GF-D8 (cell line): Measurements from ENCODE around the gene ARHGAP15.

Experiments
- DNase-seq: peaks from one replicate; lab custom pipeline; 2025; lab: John Stamatoyannopoulos, UW

Gene ARHGAP15

DNA sequence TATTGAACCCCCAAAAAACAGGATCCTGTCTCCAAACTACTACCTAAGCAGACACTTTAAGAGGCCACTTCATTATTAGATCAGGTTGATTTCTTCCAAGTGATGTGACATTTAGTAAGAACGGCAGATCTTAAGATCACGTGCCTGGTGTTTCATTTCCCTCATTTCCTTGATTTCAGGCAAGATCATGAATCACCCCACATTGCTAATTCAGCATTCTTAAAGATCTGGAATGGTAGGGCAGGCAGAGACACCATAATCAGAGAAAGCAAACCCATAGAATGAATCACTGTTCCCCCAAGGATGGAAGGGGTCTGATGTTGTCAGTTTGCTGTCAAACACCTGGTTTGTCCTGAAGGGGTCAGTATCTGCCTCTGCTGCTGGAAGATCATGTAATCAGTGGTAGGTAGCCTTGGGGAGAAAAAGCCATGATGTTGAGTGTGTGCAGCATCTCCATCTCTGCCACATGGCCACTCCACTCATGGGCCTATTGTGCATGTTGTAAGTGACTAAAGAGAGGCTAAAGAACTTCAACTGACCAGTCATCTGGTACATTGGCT, 133.9 kb downstream of the ARHGAP15 start:
- no peak for DNase-seq

DNA sequence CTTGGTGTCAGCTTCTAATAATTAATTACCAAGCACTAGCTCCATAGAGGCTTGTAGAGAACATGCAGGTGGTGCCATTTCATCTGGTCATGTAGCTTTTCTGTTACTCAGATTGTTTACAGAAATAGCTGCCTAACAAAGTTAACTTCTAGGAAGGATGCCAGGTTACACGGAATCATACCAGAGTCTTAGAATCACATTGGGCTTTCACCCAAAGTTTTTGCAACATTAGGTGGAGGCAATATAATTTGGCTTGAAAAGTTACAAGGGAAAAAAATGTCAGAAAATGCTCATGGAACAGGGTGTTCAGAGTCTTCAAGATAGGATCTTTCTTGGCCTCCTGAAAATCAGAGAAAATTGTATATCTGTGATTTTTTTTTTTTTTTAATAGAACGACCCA, 135.6 kb downstream of the ARHGAP15 start:
- no peak for DNase-seq

DNA sequence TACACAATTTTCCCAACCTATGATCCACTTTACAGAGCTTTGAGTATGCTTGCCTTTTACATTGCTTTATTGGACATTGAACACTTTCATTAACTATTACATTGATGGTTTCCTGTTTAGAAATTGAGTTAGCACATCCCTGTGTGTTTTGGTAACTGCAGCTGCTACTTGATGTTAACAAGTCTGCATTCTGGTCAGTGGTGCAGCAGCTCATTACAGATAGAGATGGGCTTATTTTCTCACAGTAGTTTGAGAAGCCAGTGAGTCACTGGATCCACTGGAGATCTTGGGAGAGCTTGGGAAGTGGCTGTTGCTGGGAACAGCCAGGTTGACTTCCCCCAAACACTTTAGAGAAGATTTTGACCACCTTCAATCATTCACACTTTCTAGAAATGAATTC, 150.5 kb downstream of the ARHGAP15 start:
- no peak for DNase-seq

DNA sequence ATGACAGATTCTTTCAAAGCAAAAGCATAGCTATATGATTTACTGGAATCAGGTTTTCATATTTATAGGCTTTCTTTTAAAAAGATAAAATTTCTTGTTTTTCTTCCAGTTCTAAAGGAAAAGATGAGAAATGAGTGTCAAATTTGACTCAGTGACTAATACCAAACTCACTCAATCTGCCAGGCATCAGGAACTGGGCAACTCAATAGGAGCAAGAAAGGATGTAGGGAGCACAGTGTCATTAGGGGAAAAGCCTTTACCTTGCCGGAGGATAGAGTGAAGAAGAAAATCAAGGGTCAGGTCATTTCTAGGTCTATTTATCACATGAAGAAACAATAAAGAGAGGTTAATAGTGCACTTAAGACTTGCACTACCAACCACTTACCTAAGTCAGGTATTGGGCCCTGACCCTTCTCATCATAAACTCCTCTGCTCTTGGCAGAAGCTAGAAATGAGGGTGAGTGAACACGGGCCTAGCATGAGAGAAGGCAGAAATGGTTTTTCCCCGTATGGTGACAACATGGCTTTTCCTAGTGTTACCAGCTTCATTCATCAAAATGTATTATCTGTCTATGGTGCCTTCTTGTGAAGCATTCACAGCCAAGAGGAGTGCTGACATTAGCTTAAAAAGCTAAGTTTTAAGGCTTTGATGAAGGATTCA, 151.0 kb downstream of the ARHGAP15 start:
- DNase-seq, result no peak

DNA sequence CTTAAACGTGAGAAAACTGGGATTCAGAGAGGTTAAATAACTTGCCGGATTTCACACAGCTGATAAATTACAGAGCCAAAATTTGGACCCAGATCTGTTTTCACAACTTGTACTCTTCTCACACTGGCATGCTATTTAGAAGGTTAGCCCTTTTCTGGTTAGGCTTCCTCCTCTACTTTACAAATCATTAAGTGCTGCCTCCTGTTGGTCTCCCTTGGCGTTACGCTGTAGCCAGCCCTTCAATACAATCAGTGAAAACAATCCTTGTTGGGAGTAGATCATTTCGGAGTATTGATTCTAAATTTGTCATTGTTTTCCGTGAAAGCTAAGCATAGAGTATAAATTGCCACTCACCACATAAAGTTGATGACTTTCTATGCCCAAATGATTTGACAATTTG, 153.5 kb downstream of the ARHGAP15 start:
- DNase-seq, result no peak

DNA sequence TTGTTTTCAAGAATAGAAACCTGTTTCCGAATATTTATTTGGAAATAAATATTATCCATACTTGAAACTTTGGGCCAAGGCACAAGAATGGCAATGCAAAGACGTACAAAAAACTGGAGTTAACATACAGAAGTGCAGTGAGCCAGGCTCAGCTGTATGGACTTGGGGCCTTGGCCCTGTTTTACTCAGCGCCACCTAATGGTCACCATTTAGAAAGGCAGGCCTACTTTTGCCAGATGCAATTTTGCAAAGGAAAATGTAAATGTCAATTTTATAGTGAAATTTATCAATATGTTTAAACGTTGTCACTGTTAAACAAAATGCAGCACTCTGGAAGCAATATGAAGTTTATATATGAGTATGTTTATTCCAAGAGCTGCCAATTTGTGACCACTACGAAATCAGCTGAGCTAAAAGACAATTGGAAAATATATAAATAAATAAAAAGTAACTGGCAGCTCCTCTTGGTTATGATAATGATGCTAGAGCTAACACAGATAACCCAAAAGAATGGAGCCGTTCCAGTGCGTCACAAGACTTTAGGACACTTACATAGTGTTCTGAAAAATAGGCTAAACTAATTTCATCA, 155.0 kb downstream of the ARHGAP15 start:
- peak; percentile 10 for DNase-seq

DNA sequence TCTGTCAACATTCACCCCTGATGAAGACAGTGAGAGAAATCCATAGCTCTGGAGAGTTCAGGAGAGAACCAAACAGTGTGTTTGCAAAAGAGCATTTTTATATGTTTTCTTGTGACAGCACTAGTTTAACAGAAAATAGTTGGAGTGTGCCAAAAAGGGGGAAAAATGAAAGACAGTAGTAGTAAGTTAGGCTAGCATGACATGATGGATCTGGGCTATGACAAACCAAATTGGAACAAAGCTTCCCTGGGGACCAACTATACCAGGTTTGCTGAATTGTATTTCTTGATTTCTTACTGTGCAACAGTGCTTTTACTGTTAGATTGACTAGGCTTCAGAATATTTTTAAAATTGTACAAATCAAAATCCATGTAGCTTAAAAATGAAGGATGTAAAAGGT, 159.8 kb downstream of the ARHGAP15 start:
- no peak for DNase-seq

DNA sequence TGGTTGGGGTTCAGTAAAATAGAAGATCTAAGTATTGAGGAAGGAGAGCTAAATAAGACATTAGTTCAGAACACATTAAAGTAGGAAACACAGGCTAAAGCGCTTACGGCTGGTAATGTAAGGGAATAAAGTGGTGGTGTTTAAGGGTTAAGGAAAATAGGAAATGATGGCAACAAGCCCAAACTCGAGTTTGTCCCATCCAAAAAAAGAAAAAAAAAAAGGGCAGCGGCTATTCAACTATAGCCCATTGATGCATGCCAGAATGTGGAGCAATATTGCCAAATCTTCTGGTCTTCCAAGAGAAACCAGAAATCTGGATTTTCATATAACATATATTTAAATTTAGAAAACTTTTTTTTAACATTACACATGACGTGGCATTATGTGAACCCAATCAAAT, 161.0 kb downstream of the ARHGAP15 start:
- DNase-seq, result no peak

DNA sequence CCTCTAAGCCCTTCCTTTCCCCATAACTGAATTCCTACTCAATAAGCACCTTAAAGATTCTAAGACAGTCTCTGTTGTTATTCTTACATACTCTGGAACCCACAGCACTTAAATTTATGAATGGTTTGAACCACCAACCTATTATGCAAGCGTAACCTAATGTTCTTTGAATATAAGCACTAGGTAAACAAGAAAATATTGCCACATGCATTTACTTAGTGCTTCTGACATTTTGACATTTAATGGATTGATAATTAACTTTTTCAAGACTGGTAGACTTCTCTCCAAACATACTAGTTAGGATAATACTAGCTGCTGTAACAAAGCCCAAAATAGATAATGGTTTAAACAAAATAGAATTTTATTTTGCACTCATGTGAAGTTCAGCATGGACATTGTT, 164.8 kb downstream of the ARHGAP15 start:
- no peak for DNase-seq

DNA sequence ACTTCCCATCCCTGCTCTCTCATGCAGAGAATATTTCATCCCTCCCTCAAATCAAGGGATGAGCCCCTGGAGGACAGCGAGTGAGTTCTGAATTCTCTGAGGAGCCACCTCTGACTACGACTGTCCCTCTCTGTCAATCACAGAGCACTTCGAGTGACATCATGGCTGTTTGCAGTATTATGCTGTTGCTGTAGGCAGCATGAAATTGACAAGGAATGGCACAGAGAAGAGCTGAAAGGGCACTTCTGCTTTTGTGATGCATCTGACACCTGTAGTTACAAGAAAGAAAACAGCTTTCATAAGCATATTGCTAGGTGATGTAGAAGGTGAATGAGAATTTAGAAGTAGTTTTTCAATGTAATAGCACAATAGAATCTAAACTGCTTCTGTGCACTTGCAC, 166.9 kb downstream of the ARHGAP15 start:
- no peak for DNase-seq

DNA sequence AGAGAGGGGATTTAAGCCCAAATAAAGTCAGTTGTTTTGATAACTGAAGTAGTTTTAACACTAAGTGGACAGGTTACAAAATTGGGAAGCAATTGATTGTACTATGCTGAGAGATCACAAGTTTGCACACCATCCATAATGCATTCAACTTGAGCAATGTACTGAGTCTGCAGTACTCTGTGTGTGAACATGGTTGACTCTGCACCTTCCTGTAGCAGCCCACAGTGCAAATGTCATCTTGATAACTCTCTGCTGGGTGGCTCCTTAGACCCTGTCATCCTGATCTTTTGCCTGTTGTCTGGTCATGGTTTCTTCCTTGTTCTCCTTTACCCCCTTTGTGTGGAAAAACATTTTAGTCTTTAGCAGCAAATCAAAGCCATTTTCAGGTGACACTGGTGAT, 168.0 kb downstream of the ARHGAP15 start:
- DNase-seq, result no peak

DNA sequence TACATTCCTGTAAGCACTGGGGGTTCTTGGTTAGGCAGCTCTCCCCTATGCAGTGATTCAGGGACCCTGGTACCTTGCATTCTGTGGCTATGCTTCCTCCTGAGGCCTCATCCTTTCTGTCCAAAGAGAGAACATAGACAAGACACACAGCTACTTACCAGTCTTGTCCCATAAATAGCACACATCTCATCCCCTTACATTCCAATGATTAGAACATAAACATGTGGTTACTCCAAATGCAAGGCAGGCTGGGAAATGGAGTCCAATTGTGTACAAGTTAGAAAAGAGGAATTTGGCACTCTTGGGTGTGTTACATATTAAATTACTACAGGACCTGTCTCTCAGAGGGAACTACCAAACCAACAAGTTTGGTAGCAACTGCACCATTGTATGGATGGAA, 171.3 kb downstream of the ARHGAP15 start:
- DNase-seq, result no peak

DNA sequence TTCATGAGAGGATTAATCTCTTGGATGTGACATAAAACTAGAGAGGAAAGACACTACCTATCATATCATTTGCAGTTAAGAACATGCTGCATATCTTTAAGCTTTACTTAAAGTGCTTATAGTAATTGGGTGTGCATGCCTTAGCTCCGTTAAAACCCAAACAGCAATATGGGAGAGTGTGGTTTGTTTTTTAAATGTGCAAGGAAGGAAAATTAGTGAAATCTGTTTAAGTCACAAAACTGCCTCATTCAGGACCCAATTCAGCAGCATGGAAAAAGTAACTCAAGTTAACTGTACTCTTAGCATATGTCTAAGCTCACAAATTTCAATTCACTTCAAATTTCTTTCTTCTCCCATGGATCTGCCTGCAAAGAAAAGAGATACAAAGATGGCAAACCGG, 182.2 kb downstream of the ARHGAP15 start:
- DNase-seq, result no peak

DNA sequence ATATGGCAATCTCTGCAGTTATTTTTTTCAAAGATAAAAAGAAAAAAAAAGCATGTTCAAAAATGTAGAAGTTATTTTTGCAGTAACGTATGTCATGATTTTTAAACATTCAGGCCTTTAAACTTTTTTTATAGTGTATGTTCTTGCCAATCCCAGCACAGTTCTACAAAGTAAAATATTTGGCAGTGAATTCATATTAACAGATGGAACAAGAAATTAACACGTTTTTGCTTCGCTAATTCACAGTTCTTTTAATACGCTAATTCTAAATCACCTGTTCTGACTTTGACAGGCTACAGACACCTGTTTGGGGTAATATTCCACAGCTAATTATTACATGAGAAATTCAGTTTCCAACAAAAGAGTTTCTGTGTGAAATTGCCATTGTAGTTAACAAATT, 183.2 kb downstream of the ARHGAP15 start:
- no peak for DNase-seq

DNA sequence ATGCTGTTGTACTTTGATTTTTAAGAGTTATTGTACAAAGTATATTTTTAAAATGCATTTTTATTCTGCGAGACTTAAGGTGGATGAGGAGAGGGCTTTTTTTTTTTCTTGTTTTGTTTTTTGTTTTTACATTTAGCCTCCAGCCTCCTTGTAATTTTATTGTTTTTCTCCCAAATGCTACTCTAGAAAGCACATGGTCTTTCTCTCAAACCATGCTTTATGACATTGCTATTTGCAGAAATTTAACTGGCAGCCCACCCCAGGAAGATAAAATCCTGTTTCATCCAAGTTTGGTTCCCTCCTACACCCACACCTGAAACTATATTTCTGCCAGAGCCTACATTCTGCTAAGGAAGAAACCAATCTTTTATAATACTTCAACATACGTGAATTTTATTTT, 184.6 kb downstream of the ARHGAP15 start:
- DNase-seq, result no peak

DNA sequence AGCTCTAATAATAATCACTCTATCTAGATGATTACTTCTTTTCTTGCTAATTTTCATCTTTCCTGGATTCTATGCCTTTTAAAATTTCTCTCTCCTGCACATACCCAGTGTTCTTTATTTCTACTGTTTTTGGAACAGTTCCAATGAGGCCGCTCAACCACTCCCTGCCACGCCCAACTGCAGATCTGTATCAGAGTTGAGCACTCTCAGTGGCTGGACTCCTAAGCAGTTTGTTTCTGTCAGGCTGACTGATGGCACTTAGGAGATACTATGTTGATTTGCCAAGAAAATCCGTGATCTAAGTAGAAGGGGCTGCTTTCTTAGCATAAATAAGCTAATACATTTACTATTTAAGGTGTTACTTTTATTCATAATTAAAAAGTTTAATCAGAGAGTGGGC, 192.8 kb downstream of the ARHGAP15 start:
- no peak for DNase-seq

DNA sequence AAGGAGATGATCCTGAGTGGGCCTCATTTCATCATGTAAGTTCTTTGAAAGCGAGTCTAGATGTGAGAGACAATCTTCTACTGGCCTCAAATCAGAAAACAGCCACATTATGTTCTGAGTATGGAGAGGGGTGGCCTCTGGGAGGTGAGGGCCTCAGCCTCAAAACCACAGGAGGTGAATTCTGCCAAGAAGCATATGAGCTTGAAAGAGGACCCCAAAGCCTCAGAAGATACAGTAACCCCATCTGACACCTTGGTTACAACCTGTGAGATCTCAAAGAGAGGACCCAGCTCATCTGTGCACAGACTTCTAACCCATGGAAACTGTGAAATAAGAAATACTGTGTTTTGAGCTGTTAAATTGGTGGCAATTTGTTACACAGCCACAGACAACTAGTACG, 200.1 kb downstream of the ARHGAP15 start:
- no peak for DNase-seq

DNA sequence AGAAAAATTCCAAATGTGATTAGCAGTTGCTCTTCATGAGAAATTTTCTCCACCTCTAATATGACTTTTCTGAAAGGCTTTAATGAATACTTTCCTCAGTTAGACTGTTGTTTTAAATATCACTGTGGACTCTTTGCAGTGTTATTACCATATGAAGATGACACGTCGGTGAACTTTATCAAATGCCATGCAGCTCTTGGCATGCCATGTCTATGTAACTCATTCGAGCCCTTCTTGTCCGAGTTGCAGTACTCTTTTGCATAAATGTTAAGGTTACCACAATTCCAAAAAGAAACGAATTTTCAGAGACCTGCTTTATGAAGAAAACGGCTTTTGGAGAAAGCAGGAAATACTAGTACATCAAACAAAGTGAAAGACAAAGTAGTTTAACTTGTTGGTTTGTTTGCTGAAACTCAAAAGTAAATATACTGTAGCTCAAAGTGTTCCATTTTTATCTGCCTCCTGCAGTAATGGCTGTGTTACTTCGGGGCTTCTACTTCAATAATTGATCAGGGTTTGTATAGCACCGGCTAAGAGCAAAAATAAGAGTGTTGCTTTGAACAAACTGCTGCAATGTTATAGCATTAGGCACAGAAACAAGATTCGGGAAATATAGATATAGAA, 204.1 kb downstream of the ARHGAP15 start:
- DNase-seq, result no peak

DNA sequence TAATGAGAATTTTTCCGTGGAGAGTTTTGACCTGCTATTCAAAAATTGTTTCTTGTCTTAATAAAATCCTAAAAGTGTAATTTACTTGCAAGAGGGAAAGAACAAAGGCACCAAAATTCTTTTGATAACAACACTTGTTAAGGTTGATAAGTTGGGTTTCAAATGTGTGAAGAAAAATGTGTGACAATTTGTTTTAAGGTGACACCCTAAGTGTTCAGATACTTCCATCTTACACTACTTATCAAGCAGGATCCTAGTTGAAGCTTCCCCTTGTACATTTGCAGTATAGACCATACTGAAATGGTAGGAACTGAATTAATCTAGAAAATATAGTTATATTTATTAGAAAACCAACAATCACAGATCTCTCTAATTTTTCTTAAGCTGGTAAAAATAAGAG, 204.6 kb downstream of the ARHGAP15 start:
- no peak for DNase-seq

DNA sequence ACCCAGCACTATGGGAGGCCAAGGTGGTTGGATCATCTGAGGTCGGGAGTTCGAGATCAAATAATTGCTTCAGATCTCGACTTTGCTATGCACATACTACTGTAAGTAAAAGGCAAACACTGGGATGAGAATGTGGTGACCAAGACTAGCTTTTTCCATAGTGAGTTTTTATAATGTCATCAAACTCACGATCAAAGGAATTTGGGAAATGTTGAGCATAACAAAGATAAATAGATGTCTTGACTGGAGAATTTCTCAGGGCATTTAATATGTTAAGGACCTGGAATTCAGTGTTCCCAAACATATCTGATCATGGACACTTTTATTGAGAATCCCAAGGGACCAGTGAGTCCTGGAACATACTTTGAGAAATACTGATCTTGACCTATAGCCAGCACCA, 205.6 kb downstream of the ARHGAP15 start:
- no peak for DNase-seq

DNA sequence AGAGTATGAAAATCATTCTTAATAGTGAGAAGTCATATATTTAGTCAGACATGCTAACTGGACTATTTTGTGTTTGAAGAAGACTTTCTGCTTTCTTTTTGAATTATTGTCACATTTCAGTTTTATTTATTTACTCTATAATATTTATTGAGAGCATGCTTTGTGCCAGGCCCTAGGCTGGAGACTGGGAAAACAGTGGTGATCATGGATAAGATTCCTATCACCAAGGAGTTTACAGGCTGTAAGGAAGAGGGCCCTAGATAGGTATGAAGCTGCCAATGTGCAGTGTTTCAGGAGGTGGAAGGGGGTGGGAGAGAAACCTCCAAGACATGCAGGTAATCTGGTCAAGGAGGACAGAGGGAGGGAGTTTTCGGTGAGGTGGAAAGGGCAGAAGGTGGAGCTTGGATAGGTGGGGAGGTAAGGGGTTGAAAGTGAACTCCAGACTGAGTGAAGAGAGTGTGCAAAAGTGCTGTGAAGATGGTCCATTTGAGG, 207.5 kb downstream of the ARHGAP15 start:
- DNase-seq, result no peak

DNA sequence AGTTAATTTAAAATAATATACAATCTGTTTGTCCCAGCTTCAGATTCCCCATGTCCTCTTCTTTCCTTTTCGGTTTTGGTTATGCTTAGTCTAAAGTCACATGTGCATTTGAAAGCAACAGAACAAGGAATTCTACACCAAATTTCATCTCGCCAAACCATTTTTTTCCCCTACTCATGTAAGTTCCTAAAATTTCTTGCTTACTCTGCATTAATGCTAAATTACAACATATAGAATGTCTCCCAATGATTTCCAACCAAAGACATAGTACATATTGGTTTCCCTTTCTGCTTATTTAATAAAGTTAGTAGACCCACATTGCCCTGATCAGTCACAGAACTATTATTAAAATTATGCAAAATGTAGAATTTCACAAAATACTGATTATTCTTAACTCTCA, 212.3 kb downstream of the ARHGAP15 start:
- DNase-seq, result no peak

DNA sequence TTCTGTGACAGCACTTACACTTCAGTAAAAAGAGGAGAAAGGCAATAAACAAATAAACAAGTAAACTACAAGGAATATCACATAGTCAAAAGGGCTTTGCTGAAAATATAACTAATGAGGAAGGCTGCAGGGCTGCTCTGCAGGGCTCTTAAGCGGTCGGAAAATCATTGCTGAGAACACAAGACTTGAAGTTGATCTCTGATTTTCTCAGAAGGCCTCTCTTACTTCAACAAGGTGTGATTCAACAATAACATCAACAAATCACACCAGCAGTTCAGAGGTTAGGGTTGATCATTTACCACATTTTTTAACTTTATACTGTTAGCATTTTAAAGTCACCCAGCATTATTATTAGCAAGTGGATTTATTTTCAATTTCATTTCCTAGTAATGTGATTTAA, 215.6 kb downstream of the ARHGAP15 start:
- no peak for DNase-seq
